Karpas-422 (cell line): ENCODE data around the gene WDR72. TPM values are rescaled to one million over a fixed set of nuclear protein-coding genes. Genes with fewer than 3 reads are reported as not detected.

Source experiments
- DNase-seq: peaks from one replicate; pipeline ENCODE4 v3.0.0-alpha.2; 2015
- H2AFZ ChIP-seq: fragments of 200-600 bp; sonication (generic); 2 replicates; pipeline ENCODE4 v1.6.1; 2014; ENCODE audit warnings: antibody characterized with exemption, low read length, mixed read lengths
- H3K27ac ChIP-seq: fragments of 200-600 bp; sonication (generic); 2 replicates; pipeline ENCODE4 v1.5.1; 2014; ENCODE audit warnings: mild to moderate bottlenecking, low read length, moderate library complexity
- H3K27me3 ChIP-seq: fragments of 200-600 bp; sonication (generic); 2 replicates; pipeline ENCODE4 v1.6.1; 2014; ENCODE audit warnings: low read length, mixed read lengths
- H3K36me3 ChIP-seq: fragments of 200-600 bp; sonication (generic); 2 replicates; pipeline ENCODE4 v1.6.1; 2014; ENCODE audit warnings: low read length, mixed read lengths; ENCODE audit not compliant: insufficient read depth
- H3K4me1 ChIP-seq: fragments of 200-600 bp; sonication (generic); 2 replicates; pipeline ENCODE4 v1.6.1; 2014; ENCODE audit warnings: mild to moderate bottlenecking, low read length, mixed read lengths
- H3K4me2 ChIP-seq: fragments of 200-600 bp; sonication (generic); 2 replicates; pipeline ENCODE4 v1.6.1; 2014; ENCODE audit warnings: low read length, low read depth, mild to moderate bottlenecking; ENCODE audit not compliant: poor library complexity, severe bottlenecking
- H3K4me3 ChIP-seq: fragments of 200-600 bp; sonication (generic); 2 replicates; pipeline ENCODE4 v1.5.1; 2014; ENCODE audit warnings: mild to moderate bottlenecking, antibody characterized with exemption, low read length, mixed read lengths
- H3K79me2 ChIP-seq: fragments of 200-600 bp; sonication (generic); 2 replicates; pipeline ENCODE4 v1.6.1; 2014; ENCODE audit warnings: mild to moderate bottlenecking, low read length, mixed read lengths
- H3K9ac ChIP-seq: fragments of 200-600 bp; sonication (generic); 2 replicates; pipeline ENCODE4 v1.6.0; 2014; ENCODE audit warnings: low read length
- H3K9me2 ChIP-seq: fragments of 200-600 bp; sonication (generic), shearing (Covaris generic); replicated peaks from 2 replicates; pipeline ENCODE4 v1.6.0; 2014; ENCODE audit warnings: mild to moderate bottlenecking, low read length, moderate library complexity; ENCODE audit not compliant: insufficient read depth
- H3K9me3 ChIP-seq: fragments of 300-700, 200-600 bp; sonication (generic); 2 replicates; pipeline ENCODE4 v1.6.1; 2014; ENCODE audit warnings: low read length, mixed read lengths
- H4K20me1 ChIP-seq: fragments of 200-600 bp; sonication (generic); 2 replicates; pipeline ENCODE4 v1.6.1; 2014; ENCODE audit warnings: mild to moderate bottlenecking, antibody characterized with exemption, low read length, low read depth; ENCODE audit not compliant: insufficient read depth
- total RNA-seq: library from RNA; depleted of rRNA; stranded (reverse); fragments of >200 nt; shearing (Covaris generic); gene quantifications from 2 replicates; pipeline ENCODE4 v1.2.3, GENCODE V29; 2014; ENCODE audit warnings: low replicate concordance

The WDR72 gene
- total RNA-seq, 1 experiment from 2014 or later = not detected

DNA sequence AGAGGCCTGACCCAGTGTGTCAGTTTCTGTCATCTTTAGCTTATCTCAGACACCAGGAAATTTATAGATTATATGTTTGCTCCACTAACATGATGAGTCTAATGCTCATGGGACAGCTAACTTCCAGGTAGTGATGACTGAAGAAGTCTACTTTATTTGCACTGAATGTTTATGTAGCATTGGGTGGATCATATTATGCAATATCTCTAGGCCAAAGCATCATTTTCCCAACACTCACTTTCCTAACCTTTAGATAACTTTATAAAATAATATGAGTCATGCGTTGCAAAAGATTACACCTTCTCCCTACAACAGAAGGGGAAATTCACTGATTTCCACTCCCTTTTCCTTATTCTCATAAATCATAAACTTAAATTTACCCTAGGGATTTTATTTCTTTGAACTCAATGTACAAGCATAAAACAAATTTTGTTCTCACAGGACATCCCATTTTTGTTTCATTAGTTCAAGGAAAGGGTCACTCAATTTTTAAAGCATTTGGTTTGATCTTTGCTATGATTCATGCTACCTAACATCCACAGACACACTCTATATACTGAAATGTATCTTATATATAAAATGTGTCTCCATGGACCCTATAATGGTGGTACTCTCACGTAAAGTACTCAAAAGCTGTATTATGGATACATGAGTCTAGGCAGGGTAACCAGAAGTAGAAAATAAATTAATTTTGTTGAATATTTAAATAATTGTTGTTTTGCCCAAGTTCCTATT, 225.2 kb downstream of the WDR72 start:
- Histone ChIP-seq H3K27me3 (no peaks in the 10 kb centered on the region), H3K36me3 (no peaks in the 10 kb centered on the region), H3K79me2 (no peaks in the 10 kb centered on the region), H3K9me2 (no peaks in the 10 kb centered on the region), H3K4me2 (no peak overlapping the region), H3K4me3 (no peak overlapping the region), H3K27ac (no peak overlapping the region), H3K4me1 (no peaks in the 10 kb centered on the region), H4K20me1 (no peaks in the 10 kb centered on the region), H2AFZ (no peak overlapping the region), H3K9ac (no peak overlapping the region), H3K9me3 (no peaks in the 10 kb centered on the region)
- no peak for DNase-seq

DNA sequence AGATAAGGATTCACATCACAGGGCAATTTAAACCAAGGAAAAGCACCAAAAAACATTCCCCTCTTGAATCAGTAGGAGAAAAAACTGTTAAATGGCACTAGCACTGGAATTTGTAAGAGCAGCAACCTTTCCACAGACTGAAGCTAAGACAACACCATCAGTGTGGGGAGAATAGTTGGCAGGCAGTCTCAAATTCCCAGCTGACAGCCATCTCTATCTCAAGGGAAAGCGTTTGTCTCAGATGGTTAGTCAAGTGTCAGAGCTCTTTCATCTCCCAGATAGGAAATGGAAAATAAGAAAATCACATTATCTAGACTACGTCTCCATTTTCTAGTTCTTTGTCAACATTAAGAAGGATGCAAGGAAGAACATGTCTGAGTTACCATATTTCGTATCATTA, 228.7 kb downstream of the WDR72 start:
- DNase-seq = no peak
- H3K9me2 ChIP-seq = no peaks in the 10 kb centered on the region
- H3K36me3 ChIP-seq = no peaks in the 10 kb centered on the region

DNA sequence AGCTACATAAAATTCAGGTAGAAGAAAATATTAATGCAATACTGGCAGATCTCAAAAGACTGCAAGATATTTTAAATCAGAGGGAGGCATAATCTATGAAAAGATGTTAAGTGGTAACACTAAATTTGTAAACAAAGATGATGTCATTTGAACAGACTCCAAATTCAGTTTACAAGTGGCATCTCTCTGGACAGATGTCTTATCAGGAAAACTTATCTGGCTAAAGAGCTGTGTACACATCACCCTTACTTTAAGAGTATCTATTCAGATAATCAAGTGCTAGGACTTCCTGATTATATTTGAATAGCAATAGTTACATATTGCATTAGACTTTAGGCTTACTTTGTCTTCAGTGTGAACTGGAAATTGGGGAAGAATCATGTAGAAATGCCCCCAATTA, 231.5 kb downstream of the WDR72 start:
- no peak overlapping the region for H2AFZ ChIP-seq
- H3K4me3 ChIP-seq = no peak overlapping the region
- no peak overlapping the region for H3K9ac ChIP-seq
- no peaks in the 10 kb centered on the region for H3K79me2 ChIP-seq
- H3K9me3 ChIP-seq = no peaks in the 10 kb centered on the region
- peaks cover 3% of the 10 kb centered on the region; the same call in 1 of the 2 replicates for H3K27me3 ChIP-seq
- H3K36me3 ChIP-seq = no peaks in the 10 kb centered on the region
- H3K4me1 ChIP-seq = no peaks in the 10 kb centered on the region
- no peaks in the 10 kb centered on the region for H4K20me1 ChIP-seq
- H3K4me2 ChIP-seq = no peak overlapping the region
- DNase-seq = no peak
- no peaks in the 10 kb centered on the region for H3K9me2 ChIP-seq
- H3K27ac ChIP-seq = no peak overlapping the region

More for the DNA sequence above, 228.7 kb downstream of the WDR72 start:
- Histone ChIP-seq H3K9ac (no peak overlapping the region), H3K9me3 (no peaks in the 10 kb centered on the region), H3K4me2 (no peak overlapping the region), H3K79me2 (no peaks in the 10 kb centered on the region), H3K27me3 (no peaks in the 10 kb centered on the region), H2AFZ (no peak overlapping the region), H4K20me1 (no peaks in the 10 kb centered on the region), H3K4me1 (no peaks in the 10 kb centered on the region), H3K27ac (no peak overlapping the region), H3K4me3 (no peak overlapping the region)

DNA sequence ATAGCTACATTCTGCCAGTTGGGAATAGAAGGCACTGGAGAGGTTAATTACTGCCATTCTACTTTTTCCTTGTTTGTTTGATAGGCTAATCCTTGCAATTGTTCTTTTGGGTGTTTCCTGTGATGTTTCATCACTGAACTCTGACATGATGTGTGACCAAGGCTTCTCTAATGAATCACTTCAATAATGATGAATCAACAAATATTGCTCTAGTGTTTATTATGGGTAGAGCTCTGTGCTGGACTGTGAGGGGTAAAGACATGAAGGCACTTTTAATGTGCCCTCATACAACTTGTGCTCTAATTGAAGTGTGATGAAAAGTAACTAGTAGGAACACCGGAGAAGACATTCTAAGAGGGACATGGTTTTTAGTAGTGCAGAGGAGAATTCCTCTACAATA, 233.6 kb downstream of the WDR72 start:
- no peak for DNase-seq

DNA sequence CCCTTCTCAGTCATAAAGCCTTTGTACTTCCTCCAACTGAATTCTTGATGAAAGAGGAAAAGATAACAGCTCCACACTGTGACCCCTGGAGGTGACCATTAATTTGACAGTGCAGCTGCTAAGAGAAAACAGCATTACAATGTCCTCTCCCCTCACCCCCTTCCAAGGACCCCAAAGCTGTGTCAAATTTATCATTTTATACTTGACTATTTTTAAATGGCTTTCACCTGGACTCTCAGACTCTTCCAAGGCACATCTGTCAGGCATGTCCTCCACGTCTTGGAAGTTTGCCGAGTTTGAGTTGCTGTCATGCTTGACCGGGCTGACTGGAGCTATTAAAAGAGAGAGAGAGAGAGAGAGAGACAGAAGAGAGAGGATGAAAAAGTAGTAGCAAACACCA, 236.5 kb downstream of the WDR72 start:
- H2AFZ ChIP-seq = no peak overlapping the region
- H4K20me1 ChIP-seq = no peaks in the 10 kb centered on the region
- H3K9ac ChIP-seq = no peak overlapping the region
- DNase-seq = no peak
- no peaks in the 10 kb centered on the region for H3K79me2 ChIP-seq
- no peak overlapping the region for H3K27ac ChIP-seq
- H3K36me3 ChIP-seq = no peaks in the 10 kb centered on the region
- H3K9me2 ChIP-seq = no peaks in the 10 kb centered on the region
- no peak overlapping the region for H3K4me3 ChIP-seq
- H3K9me3 ChIP-seq = no peaks in the 10 kb centered on the region
- no peak overlapping the region for H3K4me2 ChIP-seq
- no peaks in the 10 kb centered on the region for H3K4me1 ChIP-seq
- peaks cover 3% of the 10 kb centered on the region; the same call in 1 of the 2 replicates for H3K27me3 ChIP-seq

More for the DNA sequence above, 233.6 kb downstream of the WDR72 start:
- Histone ChIP-seq H3K36me3 (no peaks in the 10 kb centered on the region), H3K27ac (no peak overlapping the region), H3K9ac (no peak overlapping the region), H3K4me2 (no peak overlapping the region), H2AFZ (no peak overlapping the region), H3K79me2 (no peaks in the 10 kb centered on the region), H3K27me3 (peaks cover 3% of the 10 kb centered on the region; the same call in 1 of the 2 replicates), H4K20me1 (no peaks in the 10 kb centered on the region), H3K4me3 (no peak overlapping the region), H3K4me1 (no peaks in the 10 kb centered on the region), H3K9me2 (no peaks in the 10 kb centered on the region), H3K9me3 (no peaks in the 10 kb centered on the region)

DNA sequence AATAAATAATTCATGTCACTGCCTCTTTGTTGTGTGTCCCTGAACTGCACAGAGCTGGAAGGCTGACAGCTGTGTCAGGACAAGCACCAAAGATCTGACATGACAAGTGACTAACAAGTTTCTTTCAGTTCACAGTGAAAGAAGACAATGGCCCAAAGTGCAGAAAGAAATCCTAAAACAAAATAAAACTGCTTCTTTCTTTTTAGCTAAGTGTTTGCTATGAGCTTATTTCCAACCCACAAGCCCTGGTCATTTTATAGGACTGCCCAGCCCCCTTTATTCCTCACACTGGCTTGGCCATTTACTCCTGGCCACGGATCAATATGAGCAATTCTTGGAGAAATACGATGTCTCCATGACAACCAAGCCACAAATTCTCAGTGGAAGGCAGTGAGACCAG, 238.5 kb downstream of the WDR72 start:
- Histone ChIP-seq H3K36me3 (no peaks in the 10 kb centered on the region), H3K79me2 (no peaks in the 10 kb centered on the region), H2AFZ (no peak overlapping the region), H3K9ac (no peak overlapping the region), H3K4me3 (no peak overlapping the region), H3K27me3 (peaks cover 3% of the 10 kb centered on the region; the same call in 1 of the 2 replicates), H3K27ac (no peak overlapping the region), H3K4me1 (no peaks in the 10 kb centered on the region), H4K20me1 (no peaks in the 10 kb centered on the region), H3K9me2 (no peaks in the 10 kb centered on the region), H3K9me3 (no peaks in the 10 kb centered on the region), H3K4me2 (no peak overlapping the region)
- no peak for DNase-seq

DNA sequence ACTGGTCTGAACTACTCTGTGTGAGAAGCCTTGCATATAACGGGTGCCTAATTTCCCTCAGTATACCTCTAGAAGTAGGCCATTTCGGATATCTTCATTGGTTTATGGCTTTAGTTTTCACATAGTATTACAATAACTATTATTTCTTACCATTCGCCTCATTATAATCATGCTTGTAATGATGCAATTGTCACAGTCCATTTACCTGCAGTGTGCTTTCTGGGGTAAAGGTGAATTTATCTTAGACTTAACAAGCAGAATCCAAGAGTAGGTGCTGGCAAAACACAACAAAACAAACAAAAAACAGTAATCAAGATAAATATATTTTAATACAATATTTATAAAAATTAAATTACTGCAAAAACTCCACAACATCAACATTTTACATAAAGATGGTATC, 246.0 kb downstream of the WDR72 start:
- DNase-seq = no peak
- no peak overlapping the region for H3K4me3 ChIP-seq
- no peak overlapping the region for H3K4me2 ChIP-seq
- no peak overlapping the region for H3K27ac ChIP-seq
- no peaks in the 10 kb centered on the region for H3K36me3 ChIP-seq
- H3K4me1 ChIP-seq = no peaks in the 10 kb centered on the region
- no peak overlapping the region for H2AFZ ChIP-seq
- H3K9ac ChIP-seq = no peak overlapping the region
- H3K9me3 ChIP-seq = no peaks in the 10 kb centered on the region
- no peaks in the 10 kb centered on the region for H3K27me3 ChIP-seq
- H3K79me2 ChIP-seq = no peaks in the 10 kb centered on the region
- H4K20me1 ChIP-seq = no peaks in the 10 kb centered on the region
- H3K9me2 ChIP-seq = no peaks in the 10 kb centered on the region

DNA sequence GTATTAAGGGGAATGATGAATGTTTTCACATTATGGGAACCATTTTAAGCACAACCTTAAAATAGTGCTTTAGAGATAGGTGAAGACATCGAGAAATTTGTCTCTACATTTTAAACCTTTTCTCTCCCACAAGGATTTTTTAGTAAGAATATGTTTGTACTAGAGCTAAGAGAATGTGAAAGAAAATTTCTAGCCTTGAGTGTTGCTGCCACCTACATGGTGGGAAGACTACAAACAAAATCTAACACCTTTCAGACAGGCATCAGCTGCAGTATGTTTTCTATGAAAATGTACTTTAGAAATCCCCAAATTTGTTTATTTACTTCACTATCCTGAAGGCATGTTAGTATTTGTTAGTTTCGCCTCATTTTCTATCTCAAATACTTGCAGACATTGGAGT, 247.4 kb downstream of the WDR72 start:
- Histone ChIP-seq H3K4me3 (no peak overlapping the region), H3K9me3 (no peaks in the 10 kb centered on the region), H3K79me2 (no peaks in the 10 kb centered on the region), H3K4me2 (no peak overlapping the region), H3K27ac (no peak overlapping the region), H4K20me1 (no peaks in the 10 kb centered on the region), H3K27me3 (no peaks in the 10 kb centered on the region), H3K4me1 (no peaks in the 10 kb centered on the region), H3K9ac (no peak overlapping the region), H2AFZ (no peak overlapping the region), H3K9me2 (no peaks in the 10 kb centered on the region), H3K36me3 (no peaks in the 10 kb centered on the region)
- no peak for DNase-seq
